ENCODE results near the gene ZNF611.
"Not testable (repeated sequence)": the region's sequence is repeated elsewhere in the genome, so short reads cannot be mapped to it uniquely, and the experiment has no call there.

Gene ZNF611

DNA sequence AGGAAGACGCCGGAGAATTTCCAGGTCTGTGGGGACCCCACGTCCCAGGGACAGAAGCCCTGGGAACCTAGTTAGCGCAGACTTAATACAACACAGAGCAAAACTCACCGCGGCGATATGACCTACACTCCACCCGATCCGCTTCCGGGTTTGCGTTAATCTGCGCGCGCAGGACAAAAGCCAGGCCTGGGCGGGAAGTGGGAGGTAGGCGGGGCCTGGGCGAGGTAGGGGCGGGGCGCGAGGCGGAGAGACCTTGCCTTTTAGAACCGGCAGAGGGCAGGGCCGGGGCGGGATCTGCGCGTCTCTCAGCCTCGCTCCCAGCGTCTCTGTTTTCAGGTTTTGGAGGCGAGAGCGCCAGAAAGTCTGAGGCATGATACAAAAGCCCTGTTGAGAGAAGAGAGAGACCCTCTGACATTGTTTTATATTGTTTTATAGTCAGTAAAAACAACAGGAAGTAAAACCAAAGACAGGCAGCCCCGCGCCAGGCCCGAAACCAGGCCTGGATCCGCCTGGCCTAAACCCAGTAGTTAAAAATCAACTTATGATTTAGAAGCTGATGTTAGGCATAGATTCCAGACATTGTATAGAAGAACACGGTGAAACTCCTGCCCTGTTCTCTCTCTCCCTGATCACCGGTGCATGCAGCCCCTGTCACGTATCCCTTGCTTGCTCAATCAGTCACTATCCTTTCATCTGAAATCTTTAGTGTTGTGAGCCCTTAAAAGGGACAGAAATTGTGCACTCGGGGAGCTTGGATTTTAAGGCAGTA is at the start of gene ZNF611:
TSS of gene ZNF611 (minus strand) at position 152 of the 769 bp plus-strand sequence. CDS start 19,150 bp downstream, outside the sequence.
- DNase-seq, result peak; percentile 99

DNA sequence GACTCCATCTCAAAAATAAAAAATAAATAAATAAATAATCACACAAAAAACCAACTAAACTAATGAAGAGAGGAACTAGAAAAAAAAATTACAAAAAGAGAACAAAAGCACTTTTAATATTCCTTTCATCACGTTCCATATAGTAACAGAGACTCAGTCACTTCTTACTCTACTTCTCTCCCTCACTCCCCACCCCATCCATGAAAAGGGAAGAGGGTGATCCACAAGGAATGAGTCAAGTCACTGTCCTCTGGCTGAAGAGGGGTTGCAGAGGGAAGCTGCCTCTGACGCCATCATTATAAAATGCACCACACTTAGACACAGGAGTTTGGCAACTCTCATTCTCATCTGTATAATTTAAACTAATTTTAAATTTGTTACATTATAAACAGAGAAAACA is 48.0 kb upstream of the ZNF611 start:
- not testable (repeated sequence) for DNase-seq

DNA sequence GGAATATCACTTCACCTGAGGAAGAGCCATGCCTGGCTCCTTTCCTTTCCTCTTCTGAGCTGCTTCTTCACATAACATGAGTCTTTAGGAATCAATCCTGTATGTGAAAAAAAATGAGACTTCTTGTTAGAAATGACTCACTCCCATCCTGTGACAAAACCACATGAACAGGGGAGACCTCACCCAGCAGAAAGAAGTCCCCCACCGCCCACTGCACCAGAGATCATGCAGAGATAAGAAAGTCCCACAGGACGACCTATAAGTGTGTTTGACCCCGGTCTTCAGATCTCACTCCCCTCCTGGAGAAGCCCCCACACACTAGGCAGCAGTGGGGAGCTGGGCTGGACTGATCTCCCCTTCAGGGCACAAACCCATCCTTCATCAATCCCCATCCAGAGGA is 44.0 kb upstream of the ZNF611 start:
- peak; percentile 13 to 41 for DNase-seq

DNA sequence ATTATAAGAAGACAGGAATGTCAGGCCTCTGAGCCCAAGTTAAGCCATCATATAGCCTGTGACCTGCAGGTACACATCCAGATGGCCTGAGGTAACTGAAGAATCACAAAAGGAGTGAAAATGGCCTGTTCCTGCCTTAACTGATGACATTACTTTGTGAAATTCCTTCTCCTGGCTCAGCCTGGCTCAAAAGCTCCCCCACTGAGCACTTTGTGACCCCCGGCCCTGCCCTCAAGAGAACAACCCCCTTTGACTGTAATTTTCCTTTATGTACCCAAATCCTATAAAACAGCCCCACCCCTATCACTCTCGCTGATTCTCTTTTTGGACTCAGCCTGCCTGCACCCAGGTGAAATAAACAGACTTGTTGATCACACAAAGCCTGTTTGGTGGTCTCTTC is 21.6 kb upstream of the ZNF611 start:
- DNase-seq, result not testable (repeated sequence)

DNA sequence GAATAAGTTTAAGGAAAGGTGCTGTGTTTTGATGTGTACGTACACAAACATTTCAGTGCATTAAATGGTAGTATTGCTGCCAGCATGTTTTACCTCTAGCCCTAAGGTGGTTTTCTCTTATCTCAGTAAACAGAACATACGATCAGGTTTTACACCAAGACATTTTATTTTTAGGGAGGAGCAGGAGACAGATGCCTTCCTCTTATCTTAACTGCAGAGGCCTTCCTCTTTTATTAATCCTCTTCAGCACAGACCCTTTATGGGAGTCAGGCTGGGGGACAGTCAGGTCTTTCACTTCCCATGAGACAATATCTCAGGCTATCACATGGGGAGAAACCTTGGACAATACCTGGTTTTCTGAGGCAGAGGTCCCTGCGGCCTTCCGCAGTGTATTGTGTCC is 14.9 kb upstream of the ZNF611 start:
- no peak for DNase-seq

DNA sequence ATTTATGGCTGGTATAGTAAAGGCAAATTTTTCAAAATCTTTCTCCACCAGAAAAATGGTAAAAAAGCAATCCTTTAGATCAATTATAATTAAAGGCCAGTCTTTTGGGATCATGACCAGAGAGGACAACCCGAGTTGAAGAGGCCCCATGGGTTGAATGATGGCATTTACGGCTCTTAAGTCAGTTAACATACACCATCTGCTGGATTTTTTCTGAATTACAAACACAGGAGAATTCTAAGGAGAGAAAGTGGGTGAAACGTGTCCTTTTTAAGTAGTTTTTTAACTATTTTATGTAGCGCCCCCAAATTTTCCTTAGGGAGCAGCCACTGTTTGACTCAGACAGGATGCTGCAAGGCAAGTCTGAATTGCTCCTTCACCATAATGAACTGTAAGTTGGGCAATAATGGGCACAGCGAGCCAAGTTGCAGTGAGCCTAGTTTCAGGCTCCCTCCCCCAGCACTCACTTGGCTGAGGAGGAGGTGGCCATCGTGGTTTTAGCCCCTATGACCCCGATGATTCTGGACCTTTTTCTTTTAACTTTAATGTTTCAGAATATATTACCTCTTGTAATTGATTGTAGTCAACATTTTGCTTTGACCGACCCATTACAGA is 13.6 kb upstream of the ZNF611 start:
- no peak for DNase-seq

DNA sequence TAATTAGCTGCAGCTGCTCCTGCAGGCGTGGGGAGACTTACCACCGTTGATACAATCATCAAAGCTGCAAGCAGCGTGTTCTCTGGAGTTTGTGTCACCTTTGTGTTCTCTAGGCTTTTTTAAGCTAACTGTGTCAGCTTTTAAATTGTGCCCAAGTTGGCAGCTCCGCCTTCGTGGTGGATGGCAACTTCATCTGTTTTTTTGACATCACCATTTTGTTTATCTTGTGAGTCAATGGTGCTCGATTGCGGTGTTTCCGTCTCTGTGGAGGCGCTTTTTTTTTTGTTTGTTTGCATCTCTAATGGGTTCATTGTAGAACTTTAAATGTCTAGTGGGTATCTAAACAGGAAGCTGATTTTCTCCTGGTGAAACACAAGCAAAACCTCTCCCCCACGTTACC is 11.1 kb upstream of the ZNF611 start:
- not testable (repeated sequence) for DNase-seq

DNA sequence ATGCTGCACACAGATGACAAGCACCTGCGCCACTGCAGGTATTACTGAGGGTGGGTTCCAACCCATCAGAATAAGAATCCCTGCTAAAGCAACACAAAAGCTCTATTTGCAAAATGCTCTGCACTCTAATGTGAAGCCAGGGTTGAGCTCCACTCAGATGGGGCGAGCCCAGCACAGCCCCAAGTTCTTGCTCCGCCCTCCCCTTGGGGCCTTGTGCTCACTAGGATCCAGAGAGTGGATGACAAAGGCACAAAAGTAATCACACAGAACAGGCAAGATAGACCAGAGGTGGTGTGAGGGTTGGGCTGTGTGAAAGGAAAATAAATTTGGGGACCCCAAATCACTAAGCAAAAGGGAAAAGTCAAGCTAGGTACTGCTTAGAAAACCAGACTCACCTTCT is 8.2 kb upstream of the ZNF611 start:
- no peak for DNase-seq

DNA sequence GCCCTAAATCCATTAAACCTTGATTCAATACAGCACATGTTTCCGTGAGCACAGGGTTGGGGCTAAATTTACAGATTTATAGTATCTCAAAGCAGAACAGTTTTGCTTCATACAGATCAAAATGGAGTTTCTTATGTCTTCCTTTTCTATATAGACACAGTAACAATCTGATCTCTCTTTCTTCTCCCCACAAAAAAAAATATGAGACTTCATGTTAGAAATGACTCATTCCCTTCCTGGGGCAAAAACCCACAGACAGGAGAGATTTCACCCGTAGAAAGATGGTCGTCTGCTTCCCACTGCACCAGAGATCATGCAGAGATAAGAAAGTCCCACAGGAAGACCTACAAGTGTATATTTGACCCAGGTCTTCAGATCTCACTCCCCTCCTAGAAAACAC is 7.7 kb upstream of the ZNF611 start:
- no peak for DNase-seq

DNA sequence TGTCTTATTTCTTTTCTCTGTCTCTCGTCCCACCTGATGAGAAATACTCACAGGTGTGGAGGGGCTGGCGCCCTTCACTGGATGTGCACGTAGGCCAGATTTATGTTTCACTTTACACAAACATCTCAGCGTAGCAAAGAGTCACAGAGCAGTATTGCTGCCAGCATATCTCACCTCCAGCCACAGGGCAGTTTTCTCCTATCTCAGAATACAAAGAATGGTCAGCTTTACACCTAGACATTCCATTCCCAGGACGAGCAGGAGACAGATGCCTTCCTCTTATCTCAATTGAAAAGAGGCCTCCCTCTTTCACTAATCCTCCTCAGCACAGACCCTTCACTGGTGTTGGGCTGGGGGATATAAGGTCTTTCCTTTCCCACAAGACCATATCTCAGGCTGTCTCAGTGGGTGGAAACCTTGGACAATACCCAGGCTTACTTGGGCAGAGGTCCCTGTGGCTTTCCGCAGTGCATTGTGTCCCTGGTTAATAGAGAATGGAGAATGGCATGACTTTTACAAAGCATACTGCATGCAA is 7.2 kb upstream of the ZNF611 start:
- no peak for DNase-seq

DNA sequence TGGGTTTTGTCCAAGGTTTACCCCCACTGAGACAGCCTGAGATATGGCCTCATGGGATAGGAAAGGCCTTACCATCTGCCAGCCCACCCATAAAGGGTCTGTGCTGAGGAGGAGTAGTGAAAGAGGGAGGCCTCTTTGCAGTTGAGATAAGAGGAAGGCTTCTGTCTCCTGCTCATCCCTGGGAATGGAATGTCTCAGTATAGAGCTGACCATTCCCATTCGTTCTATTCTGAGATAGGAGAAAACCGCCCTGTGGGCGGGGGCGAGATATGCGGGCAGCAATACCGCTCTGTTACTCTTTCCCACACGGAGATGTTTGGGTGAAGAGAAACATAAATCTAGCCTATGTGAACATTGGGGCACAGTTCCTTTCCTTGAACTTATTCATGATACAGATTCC is 6.5 kb upstream of the ZNF611 start:
- DNase-seq, result not testable (repeated sequence)

DNA sequence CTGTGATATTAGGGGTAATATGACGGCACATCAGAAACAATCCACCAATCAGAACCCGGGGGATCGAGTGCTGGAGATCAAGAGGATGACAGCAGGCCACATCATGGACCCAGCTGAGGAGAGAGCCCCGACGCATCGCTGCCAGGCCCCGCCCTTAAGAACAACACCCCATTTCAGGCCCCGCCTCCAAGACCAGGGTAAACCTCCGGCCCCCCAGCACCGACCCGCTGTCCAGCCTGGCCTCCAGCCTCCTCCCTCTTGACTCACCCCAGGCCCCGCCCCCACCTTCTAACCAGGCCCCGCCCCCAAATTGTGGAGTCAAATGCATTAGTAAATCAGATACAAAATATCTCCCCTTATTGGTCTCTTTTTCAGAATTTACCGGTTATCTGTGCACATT is 4.7 kb upstream of the ZNF611 start:
- DNase-seq, result no peak

DNA sequence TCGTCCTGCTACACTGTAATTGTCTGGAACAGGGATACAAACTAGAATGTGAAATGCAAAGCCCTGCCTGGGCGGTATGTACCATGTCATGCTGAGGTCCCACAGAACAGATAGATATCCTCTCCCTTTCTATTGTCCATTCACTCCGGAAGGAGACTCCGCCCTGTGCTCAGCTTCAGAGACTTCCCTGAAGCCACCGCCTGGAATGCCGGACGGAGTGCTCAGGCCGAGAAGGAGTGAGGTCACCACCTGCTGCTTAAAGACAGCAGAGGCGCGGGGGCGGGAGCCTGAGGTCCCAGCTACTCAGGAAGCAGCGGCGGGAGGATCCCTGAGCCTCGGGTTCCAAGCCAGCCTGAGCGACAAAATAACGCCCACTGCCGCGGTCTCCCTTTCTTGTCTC is 890 bp upstream of the ZNF611 start:
- no peak for DNase-seq

DNA sequence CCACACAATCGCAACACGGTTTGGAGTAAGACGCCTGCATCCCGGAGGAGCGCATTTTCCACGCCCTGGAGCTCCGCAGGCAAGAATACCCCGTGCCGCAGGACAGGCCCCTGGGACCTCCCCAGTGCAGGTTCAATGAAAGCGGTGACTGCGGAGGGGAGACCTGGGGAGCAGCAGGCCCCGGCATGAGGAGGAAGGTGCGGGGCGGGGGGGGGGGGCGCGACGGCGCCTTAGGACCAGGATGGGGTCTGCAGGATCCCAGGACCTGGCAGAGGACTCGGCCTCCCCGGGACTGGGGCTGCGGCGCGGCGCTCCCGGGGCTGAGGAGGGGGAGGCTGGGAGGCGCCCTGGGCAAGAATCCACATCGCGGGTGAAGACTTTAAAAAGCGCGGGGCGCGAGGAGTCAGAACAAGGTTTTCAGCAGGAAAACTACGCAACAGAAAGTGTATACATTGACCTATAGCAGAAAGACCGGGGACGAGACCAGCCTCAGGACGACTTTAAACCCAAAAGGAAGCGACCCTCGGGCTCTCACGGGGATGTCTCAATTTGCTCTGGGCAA is 432 bp downstream of the ZNF611 start:
- DNase-seq, result no peak

DNA sequence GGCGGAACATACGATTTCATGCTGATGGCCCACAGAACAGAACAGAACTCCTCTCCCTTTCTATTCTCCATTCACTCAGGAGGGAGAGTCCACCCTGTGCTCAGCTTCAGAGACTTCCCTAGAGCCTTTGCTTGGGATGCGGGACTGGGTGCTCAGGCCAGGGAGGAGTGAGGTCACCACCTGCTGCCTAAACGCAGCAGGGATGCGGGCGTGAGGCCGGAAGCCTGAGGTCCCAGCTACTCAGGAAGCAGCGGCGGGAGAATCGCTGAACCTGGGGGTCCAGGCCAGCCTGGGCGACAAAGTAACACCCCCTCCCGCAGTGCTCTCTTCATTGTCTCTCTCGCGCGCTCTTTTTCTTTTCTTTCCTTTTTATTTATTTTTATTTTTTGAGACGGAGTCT is 8.8 kb downstream of the ZNF611 start:
- DNase-seq, result not testable (repeated sequence)

DNA sequence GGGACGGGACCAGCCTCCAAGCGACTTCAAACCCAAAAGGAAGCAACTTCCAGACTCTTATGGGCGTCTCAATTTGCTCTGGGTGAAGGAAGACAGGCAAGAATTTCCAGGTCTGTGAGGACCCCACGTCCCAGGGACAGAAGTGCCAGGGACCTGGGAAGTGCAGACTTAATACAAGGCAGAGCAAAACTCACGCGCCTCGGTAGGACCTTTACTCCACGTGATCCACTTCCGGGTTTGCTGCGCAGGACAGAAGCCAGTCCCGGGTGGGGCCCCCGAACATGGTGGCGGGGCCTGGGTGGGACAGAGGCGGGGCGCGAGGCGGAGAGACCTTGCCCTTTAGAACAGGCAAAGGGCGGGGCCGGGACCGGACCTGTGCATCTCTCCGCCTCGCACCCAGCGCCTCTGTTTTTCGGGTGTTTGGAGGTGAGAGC is 9.3 kb downstream of the ZNF611 start:
- no peak for DNase-seq

DNA sequence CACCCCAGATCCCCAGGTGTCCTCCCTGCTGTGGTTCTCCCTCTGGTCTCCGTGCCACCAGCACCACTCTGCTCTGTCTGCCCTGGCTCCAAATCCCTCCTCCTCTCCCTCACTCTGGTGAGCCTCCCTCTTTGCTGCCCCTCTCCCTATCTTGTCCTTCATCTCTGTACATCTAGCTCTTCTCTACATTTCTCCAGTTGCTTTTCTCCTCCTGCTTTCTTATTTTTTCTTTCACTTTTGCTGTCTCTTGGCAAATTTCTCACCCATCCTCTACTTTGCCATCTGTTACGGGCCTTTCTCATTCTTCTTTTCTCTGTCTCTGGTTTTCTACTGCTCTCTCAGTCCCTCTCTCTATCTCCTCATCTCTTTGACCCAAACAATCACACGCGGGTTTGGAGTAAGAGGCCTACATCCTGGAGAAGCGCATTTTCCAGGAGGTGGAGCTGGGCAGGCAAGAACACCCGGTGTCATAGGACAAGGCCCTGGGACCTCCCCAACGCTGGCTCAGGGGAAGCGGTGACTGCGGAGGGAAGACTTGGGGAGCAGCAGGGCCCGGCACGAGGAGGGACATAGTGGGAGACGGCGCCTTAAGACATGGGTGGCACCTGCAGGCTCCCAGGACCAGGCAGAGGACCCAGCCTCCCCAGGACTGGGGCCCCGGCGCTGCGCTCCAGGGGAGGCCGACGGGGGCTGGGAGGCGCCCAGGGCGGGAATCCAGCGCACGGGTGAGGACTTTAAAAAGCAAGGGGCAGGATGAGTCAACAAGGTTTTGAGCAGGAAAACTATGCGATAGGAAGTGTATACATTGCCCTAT is 9.9 kb downstream of the ZNF611 start:
- no peak for DNase-seq

DNA sequence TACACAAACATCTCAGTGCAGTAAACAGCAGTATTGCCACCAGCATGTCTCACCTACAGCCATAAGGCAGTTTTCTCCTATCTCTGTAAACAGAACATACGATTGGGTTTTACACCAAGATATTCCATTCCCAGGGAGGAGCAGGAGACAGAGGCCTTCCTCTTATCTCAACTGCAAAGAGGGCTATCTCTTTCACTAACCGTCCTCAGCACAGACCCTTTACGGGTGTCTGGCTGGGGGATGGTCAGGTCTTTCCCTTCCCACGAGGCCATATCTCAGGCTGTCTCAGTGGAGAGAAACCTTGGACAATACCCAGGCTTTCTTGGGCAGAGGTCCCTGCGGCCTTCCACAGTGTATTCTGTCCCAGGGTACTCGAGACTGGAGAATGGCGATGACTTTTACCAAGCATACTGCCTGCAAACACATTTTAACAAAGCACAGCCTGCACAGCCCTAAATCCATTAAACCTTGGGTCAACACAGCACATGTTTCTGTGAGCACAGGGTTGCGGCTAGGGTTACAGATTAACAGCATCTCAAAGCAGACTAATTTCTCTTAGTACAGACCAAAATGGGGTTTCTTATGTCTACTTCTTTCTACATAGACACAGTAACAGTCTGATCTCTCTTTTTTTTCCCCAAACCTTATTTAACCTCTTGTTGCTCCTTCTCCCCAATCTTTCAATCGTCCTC is 10.8 kb downstream of the ZNF611 start:
- not testable (repeated sequence) for DNase-seq

DNA sequence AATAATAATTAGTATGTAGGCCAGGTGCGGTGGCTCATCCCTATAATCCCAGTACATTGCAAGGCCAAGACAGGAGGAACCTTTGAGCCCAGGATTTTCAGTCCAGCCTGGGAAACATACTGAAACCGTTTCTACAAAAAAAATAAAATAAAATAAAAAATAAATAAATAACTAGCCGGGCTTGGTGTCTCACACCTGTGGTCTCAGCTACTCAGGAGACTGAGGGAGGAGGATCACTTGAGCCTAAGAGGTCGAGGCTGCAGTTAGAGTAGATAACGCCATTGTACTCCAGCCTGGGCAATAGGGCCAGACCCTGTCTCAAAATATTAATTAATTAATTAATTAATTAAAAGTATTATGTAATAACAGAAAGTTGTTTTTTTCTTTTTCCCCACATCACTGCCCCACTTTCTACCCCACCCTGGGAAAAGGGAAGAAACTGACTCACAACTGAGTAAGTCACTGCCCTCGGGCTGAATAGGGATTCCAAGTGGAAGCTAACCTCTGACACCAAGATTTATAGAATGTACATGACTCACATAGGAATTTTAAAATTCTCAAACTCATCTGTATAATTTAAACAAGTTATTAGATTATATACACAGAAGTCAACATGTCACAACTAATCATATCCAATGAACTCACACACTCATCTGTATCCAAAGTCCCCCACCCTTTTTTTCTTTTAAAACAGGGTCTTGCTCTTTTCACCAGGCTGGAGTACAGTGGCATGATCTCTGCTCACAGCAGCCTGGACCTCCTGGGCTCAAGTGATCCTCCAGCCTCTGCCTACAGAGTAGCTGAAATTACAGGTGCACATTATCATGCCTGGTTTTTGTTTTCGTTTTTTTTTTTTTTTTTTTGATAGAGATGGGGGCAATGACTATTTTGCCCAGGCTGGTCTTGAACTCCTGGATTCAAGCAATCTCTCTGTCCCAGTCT is 12.5 kb downstream of the ZNF611 start:
- no peak for DNase-seq

DNA sequence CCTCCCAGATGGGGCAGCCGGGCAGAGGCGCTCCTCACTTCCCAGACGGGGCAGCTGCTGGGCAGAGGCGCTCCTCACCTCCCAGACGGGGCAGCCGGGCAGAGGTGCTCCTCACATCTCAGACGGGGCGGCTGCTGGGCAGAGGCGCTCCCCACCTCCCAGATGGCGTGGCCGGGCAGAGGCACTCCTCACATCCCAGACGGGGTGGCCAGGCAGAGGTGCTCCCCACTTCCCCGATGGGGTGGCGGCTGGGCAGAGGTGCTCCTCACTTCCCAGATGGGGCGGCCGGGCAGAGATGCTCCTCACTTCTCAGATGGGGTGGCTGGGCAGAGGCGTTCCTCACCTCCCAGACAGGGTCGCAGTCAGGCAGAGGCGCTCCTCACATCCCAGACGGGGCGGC is 14.3 kb downstream of the ZNF611 start:
- not testable (repeated sequence) for DNase-seq

DNA sequence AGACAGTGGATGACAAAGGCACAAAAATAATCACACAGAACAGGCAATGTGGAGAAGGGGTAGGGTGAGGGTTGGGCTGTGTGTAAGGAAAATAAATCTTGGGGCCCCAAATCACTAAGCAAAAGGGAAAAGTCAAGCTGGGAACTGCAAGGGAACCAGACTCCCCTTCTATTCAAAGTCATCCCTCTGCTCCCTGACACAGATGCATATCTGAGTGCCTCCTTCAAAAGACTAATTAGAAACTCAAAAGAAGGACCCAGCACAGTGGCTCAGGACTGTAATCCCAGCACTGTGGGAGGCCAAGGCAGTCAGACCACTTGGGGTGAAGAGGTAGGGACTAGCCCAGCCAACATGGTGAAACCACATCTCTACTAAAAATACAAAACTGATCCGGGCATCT is 18.3 kb downstream of the ZNF611 start:
- no peak for DNase-seq
